Measurements from ENCODE around the gene PCDH1. TPM values are rescaled to one million over a fixed set of nuclear protein-coding genes. Genes with fewer than 3 reads are reported as not detected.
"Not testable (repeated sequence)": the region's sequence is repeated elsewhere in the genome, so short reads cannot be mapped to it uniquely, and the experiment has no call there.

PCDH1 gene
- total RNA-seq (2022) (146 and 167 TPM in 2 replicates), Bru-seq, nascent RNA (percentile 87 among the genes with signal in this experiment), BruChase-seq, experiment 1, labeled RNA remaining after a 6-hour chase (percentile 92 among the genes with signal in this experiment), BruChase-seq, experiment 2, labeled RNA remaining after a 2-hour chase (percentile 89 among the genes with signal in this experiment)
- long read RNA-seq, full-length matches to known transcripts: 74 of 141 reads
- long read RNA-seq, partial matches to known transcripts: 5 of 141 reads
- long read RNA-seq, other reads (novel, unspliced or antisense): 62 of 141 reads

DNA sequence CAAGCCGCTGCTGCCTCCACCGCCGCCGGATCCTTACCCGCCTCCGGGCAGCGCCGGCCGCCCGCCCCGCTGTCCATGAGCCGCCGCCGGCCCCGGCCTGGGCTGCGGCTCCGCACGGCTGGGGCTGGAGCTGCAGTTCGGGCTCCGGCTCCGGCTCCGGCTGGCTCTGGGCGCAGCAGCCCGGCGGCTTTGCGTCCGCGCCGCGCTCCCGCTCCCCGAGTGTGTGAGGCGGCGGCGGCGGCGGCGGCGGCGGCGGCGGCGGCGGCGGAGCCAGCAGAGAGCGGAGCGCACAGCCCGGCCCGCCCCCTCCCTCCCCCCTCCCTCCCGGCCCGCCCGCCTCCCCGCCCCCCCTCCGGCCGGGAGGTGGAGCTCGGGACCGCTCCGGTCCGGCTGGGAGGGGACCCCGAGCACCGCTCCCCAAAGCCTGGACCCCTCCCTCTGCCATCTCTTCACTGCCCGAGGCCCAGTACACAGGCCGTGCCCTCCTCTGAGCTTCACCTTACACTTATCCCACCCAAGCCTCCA, at the start of gene PCDH1:
Gene PCDH1, minus strand, starts transcription at position 225 of the 525 bp plus-strand sequence. Its CDS starts 148 bp downstream, at position 77.
- intact Hi-C loops (cut with micrococcal nuclease; ENCODE audit: unreplicated experiment): loop anchor here (2.0 to 5.0 kb wide), 2 partner anchors 66 to 185 kb away; no protein-coding TSS in a partner anchor
- TF ChIP-seq, protein P1, sequence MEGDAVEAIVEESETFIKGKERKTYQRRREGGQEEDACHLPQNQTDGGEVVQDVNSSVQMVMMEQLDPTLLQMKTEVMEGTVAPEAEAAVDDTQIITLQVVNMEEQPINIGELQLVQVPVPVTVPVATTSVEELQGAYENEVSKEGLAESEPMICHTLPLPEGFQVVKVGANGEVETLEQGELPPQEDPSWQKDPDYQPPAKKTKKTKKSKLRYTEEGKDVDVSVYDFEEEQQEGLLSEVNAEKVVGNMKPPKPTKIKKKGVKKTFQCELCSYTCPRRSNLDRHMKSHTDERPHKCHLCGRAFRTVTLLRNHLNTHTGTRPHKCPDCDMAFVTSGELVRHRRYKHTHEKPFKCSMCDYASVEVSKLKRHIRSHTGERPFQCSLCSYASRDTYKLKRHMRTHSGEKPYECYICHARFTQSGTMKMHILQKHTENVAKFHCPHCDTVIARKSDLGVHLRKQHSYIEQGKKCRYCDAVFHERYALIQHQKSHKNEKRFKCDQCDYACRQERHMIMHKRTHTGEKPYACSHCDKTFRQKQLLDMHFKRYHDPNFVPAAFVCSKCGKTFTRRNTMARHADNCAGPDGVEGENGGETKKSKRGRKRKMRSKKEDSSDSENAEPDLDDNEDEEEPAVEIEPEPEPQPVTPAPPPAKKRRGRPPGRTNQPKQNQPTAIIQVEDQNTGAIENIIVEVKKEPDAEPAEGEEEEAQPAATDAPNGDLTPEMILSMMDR (IDR thresholded peaks at IDR 0.05; ENCODE audit: unreplicated experiment): no peak
- peaks cover 38% of the 10 kb centered on the region for H3K27me3 Mint-ChIP-seq (ENCODE audit: unreplicated experiment)
- peaks cover 48% of the 10 kb centered on the region for H3K36me3 Mint-ChIP-seq (ENCODE audit: insufficient read depth, unreplicated experiment)
- H3K4me1 Mint-ChIP-seq (ENCODE audit: low read depth, unreplicated experiment): peaks cover 37% of the 10 kb centered on the region
- H3K9me3 Mint-ChIP-seq (ENCODE audit: low read depth, unreplicated experiment): no peaks in the 10 kb centered on the region
- peak within 1 kb of the TSS; percentile 49 for H3K27ac Mint-ChIP-seq (ENCODE audit: unreplicated experiment)
- CTCF ChIA-PET: interaction anchor here (0.6 to 3.6 kb wide), 24 partner anchors 8 to 286 kb away, joined by 3 to 76 read pairs (median 6); partner anchors contain the start of gene RNF14
- peak; percentile 69 for DNase-seq
- BruUV-seq (replicated peaks): no TSS peak
- peak within 1 kb of the TSS; percentile 87 for H3K4me3 Mint-ChIP-seq (ENCODE audit: low read depth, unreplicated experiment)

DNA sequence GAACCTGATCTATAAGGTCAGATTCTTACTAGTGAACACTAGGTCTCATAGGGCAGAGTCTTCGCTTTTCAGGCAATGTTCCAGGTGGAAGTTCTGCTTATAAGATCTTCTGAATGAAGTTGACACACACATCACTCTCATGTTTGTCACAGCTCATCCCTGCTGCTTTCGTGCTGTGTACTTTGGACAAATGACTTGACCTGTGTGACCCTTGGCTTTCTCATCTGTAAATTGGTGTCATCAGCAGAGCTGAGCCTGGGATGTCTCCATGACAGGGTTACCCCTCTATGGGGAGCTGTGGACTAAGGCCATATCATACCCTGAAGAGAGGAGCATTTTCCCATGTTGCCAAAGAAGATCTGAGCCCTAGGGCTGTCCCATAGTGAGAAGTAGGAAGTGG, 48.2 kb upstream of the PCDH1 start:
- no peaks in the 10 kb centered on the region for H3K27me3 Mint-ChIP-seq (ENCODE audit: unreplicated experiment)
- TF ChIP-seq, protein P1 (IDR thresholded peaks at IDR 0.05; ENCODE audit: unreplicated experiment): no peak
- H3K36me3 Mint-ChIP-seq (ENCODE audit: insufficient read depth, unreplicated experiment): peaks cover 63% of the 10 kb centered on the region
- CTCF ChIA-PET: no interaction called here
- intact Hi-C loops (cut with micrococcal nuclease; ENCODE audit: unreplicated experiment): no loop called here
- no peaks in the 10 kb centered on the region for H3K9me3 Mint-ChIP-seq (ENCODE audit: low read depth, unreplicated experiment)
- H3K27ac Mint-ChIP-seq (ENCODE audit: unreplicated experiment): no peak overlapping the region
- no TSS peak for BruUV-seq (replicated peaks)
- no peak overlapping the region for H3K4me3 Mint-ChIP-seq (ENCODE audit: low read depth, unreplicated experiment)
- peaks cover 9% of the 10 kb centered on the region for H3K4me1 Mint-ChIP-seq (ENCODE audit: low read depth, unreplicated experiment)
- DNase-seq: no peak

- DNase-seq: peak; percentile 95
- intact Hi-C loops (cut with micrococcal nuclease; ENCODE audit: unreplicated experiment): no loop called here
- peaks cover 54% of the 10 kb centered on the region for H3K36me3 Mint-ChIP-seq (ENCODE audit: insufficient read depth, unreplicated experiment)
- BruUV-seq (replicated peaks): TSS peak; percentile 89
- CTCF ChIA-PET: interaction anchor here (0.6 to 1.8 kb wide), 17 partner anchors 8 to 332 kb away, joined by 3 to 8 read pairs (median 3); partner anchors contain the start of gene RNF14
- peak within 1 kb of the TSS; percentile 97 for H3K4me3 Mint-ChIP-seq (ENCODE audit: low read depth, unreplicated experiment)
- H3K27ac Mint-ChIP-seq (ENCODE audit: unreplicated experiment): peak within 1 kb of the TSS; percentile 97
- peaks cover 9% of the 10 kb centered on the region for H3K4me1 Mint-ChIP-seq (ENCODE audit: low read depth, unreplicated experiment)
- H3K27me3 Mint-ChIP-seq (ENCODE audit: unreplicated experiment): no peaks in the 10 kb centered on the region
- no peaks in the 10 kb centered on the region for H3K9me3 Mint-ChIP-seq (ENCODE audit: low read depth, unreplicated experiment)
- TF ChIP-seq, protein P1 (IDR thresholded peaks at IDR 0.05; ENCODE audit: unreplicated experiment): no peak
These were observed 45.5 kb upstream of the PCDH1 start, which contains the start of gene DELE1 for GRCh38 chr5:141923448-141924313. DELE1 (plus strand) TSS chr5:141923871; CDS start chr5:141923942, 71 bp downstream.

GRCh38 chr5:141922827-141923447, 44.7 kb upstream of the PCDH1 start:
- BruUV-seq (replicated peaks); intact Hi-C loops (cut with micrococcal nuclease; ENCODE audit: unreplicated experiment); DNase-seq; H3K9me3 Mint-ChIP-seq (ENCODE audit: low read depth, unreplicated experiment); H3K27me3 Mint-ChIP-seq (ENCODE audit: unreplicated experiment); H3K4me1 Mint-ChIP-seq (ENCODE audit: low read depth, unreplicated experiment): not testable (repeated sequence)
- CTCF ChIA-PET: interaction anchor here (0.6 to 1.8 kb wide), 13 partner anchors 7 to 331 kb away, joined by 3 to 8 read pairs (median 4); partner anchors contain the start of gene RNF14
- peaks cover 49% of the 10 kb centered on the region for H3K36me3 Mint-ChIP-seq (ENCODE audit: insufficient read depth, unreplicated experiment)
- peak overlapping the region; percentile 97 for H3K27ac Mint-ChIP-seq (ENCODE audit: unreplicated experiment)
- H3K4me3 Mint-ChIP-seq (ENCODE audit: low read depth, unreplicated experiment): peak overlapping the region; percentile 97

Measured in Calu3 (cell line).